HCT116 (cell line): ENCODE results near the gene FNBP1. TPM values are rescaled to one million over a fixed set of nuclear protein-coding genes. Genes with fewer than 3 reads are reported as not detected.

Source experiments
- ATAC-seq: fragments of 200-7000 bp; cut with Tn5 transposase; 2 replicates; pipeline ENCODE4 v1.9.1; 2020; ENCODE audit warnings: mild to moderate bottlenecking, moderate library complexity
- BruUV-seq: library from RNA; stranded (reverse); fragments of 400-500 nt; replicated peaks from 2 replicates; lab custom pipeline; 2021; lab: Mats Ljungman, UMichigan
- CTCF ChIA-PET: fragments of 300-600 bp; sonication (Branson Sonifier 250); formaldehyde crosslinking; loops from one replicate; lab custom pipeline; 2021; ENCODE audit warnings: antibody characterized with exemption; lab: Charles Lee
- POLR2A ChIA-PET: fragments of 300-600, 350-600 bp; sonication (Branson Sonifier 250); formaldehyde crosslinking; loops from one replicate; lab custom pipeline; 2021; ENCODE audit warnings: antibody characterized with exemption; lab: Charles Lee
- RAD21 ChIA-PET, 2 experiments: fragments of 300-600 bp; sonication (Branson Sonifier 250); formaldehyde crosslinking; loops; one replicate each; lab custom pipeline; 2023; ENCODE audit warnings: low total read pairs in 2 of 2; ENCODE audit not compliant: uncharacterized antibody in 2 of 2, unreplicated experiment in 2 of 2, low non-redundant PET in 1 of 2; lab: Charles Lee
- DNase-seq: peaks from one replicate; pipeline ENCODE4 v3.0.0-alpha.2; 2010; ENCODE audit warnings: low read depth, low spot score
- H2AFZ ChIP-seq: fragments of 200-600 bp; shearing (Covaris generic), sonication (generic); 2 replicates; pipeline ENCODE4 v1.6.1; 2017; ENCODE audit warnings: low read depth, mixed run types, mixed read lengths, antibody characterized with exemption, low read length; ENCODE audit not compliant: poor library complexity, severe bottlenecking
- H3K27ac ChIP-seq: 2 replicates; pipeline ENCODE4 v1.5.1; 2012; ENCODE audit warnings: low read depth, low read length
- H3K27me3 ChIP-seq: fragments of 200-600 bp; sonication (generic); 2 replicates; pipeline ENCODE4 v1.6.1; 2016; ENCODE audit warnings: mixed run types, low read length, mixed read lengths; ENCODE audit not compliant: insufficient read depth
- H3K36me3 ChIP-seq, 2 experiments: fragments of 200-500 bp in 1 of 2; fragments of 200-600 bp in 1 of 2; sonication (Bioruptor generic) in 1 of 2; sonication (generic) in 1 of 2; 2 replicates each; pipeline versions ENCODE4 v1.5.1 to v1.6.1; 2014 to 2016; ENCODE audit warnings: low read length in 2 of 2, inconsistent platforms in 1 of 2, mixed read lengths in 1 of 2, mixed run types in 1 of 2; ENCODE audit not compliant: insufficient read depth in 2 of 2, control insufficient read depth in 1 of 2
- H3K4me1 ChIP-seq, 2 experiments: fragments of 200-600 bp in 1 of 2; sonication (generic) in 1 of 2; 2 replicates each; pipeline versions ENCODE4 v1.5.1 to v1.6.1; 2012 to 2017; ENCODE audit warnings: low read length in 2 of 2, inconsistent platforms in 1 of 2, mild to moderate bottlenecking in 1 of 2, mixed read lengths in 1 of 2, mixed run types in 1 of 2, moderate library complexity in 1 of 2; ENCODE audit not compliant: insufficient read depth in 2 of 2, control insufficient read depth in 1 of 2
- H3K4me2 ChIP-seq: fragments of 200-600 bp; sonication (generic); 2 replicates; pipeline ENCODE4 v1.6.1; 2017; ENCODE audit warnings: mixed run types, low read length, mixed read lengths
- H3K4me3 ChIP-seq, 2 experiments: fragments of 200-600 bp in 1 of 2; sonication (generic) in 1 of 2; replicated peaks in 1 of 2; 2 replicates each; pipeline ENCODE4 v1.5.1; 2011 to 2016; ENCODE audit warnings: low read length in 2 of 2, control low read depth in 1 of 2, low read depth in 1 of 2, mild to moderate bottlenecking in 1 of 2, mixed read lengths in 1 of 2, mixed run types in 1 of 2
- H3K79me2 ChIP-seq: fragments of 200-600 bp; sonication (generic); 2 replicates; pipeline ENCODE4 v1.6.1; 2017; ENCODE audit warnings: mild to moderate bottlenecking, mixed run types, low read length, moderate library complexity, mixed read lengths; ENCODE audit not compliant: insufficient read depth
- H3K9ac ChIP-seq: fragments of 200-600 bp; sonication (generic); 2 replicates; pipeline ENCODE4 v1.6.1; 2016; ENCODE audit warnings: low read length, mixed read lengths
- H3K9me2 ChIP-seq: fragments of 200-600 bp; sonication (generic), shearing (Covaris generic); 2 replicates; pipeline ENCODE4 v1.6.1; 2017; ENCODE audit warnings: mixed run types, mild to moderate bottlenecking, moderate library complexity; ENCODE audit not compliant: insufficient read depth
- H3K9me3 ChIP-seq, 2 experiments: fragments of 200-500 bp in 1 of 2; fragments of 200-600 bp in 1 of 2; sonication (Bioruptor generic) in 1 of 2; sonication (generic) in 1 of 2; 2 replicates each; pipeline ENCODE4 v1.6.1; 2014 to 2017; ENCODE audit warnings: low read length in 2 of 2, mixed read lengths in 2 of 2, inconsistent platforms in 1 of 2, low read depth in 1 of 2, mild to moderate bottlenecking in 1 of 2, mixed run types in 1 of 2, moderate library complexity in 1 of 2; ENCODE audit not compliant: control insufficient read depth in 1 of 2, insufficient read depth in 1 of 2
- H4K20me1 ChIP-seq: fragments of 200-600 bp; sonication (generic), shearing (Covaris generic); 2 replicates; pipeline ENCODE4 v1.6.1; 2017; ENCODE audit warnings: mixed run types, mild to moderate bottlenecking, moderate library complexity; ENCODE audit not compliant: insufficient read depth
- EGR1 ChIP-seq: IDR thresholded peaks from 2 replicates; pipeline ENCODE4 v1.6.1; 2012; ENCODE audit warnings: low read depth
- ELF1 ChIP-seq: IDR thresholded peaks from 2 replicates; pipeline ENCODE4 v1.6.1; 2012; ENCODE audit warnings: low read depth, borderline replicate concordance
- EZH2 ChIP-seq: fragments of 200-600 bp; sonication (generic); IDR thresholded peaks from 2 replicates; pipeline ENCODE4 v1.6.1; 2017; ENCODE audit warnings: antibody characterized with exemption, mixed run types
- EZH2phosphoT487 ChIP-seq: fragments of 200-600 bp; IDR thresholded peaks from 2 replicates; pipeline ENCODE4 v1.6.1; 2018; ENCODE audit warnings: antibody characterized with exemption, borderline replicate concordance
- FOSL1 ChIP-seq: IDR thresholded peaks from 2 replicates; pipeline ENCODE4 v1.6.1; 2012; ENCODE audit warnings: low read depth
- JUND ChIP-seq: IDR thresholded peaks from 2 replicates; pipeline ENCODE4 v1.6.1; 2012
- POLR2AphosphoS5 ChIP-seq: IDR thresholded peaks from 2 replicates; pipeline ENCODE4 v1.6.1; 2011; ENCODE audit warnings: mild to moderate bottlenecking, low read depth, low read length, moderate library complexity
- RAD21 ChIP-seq: IDR thresholded peaks from 2 replicates; pipeline ENCODE4 v1.6.1; 2012; ENCODE audit warnings: low read depth, mild to moderate bottlenecking
- SP1 ChIP-seq: IDR thresholded peaks from 2 replicates; pipeline ENCODE4 v1.6.1; 2012; ENCODE audit warnings: low read depth
- TCF7L2 ChIP-seq: IDR thresholded peaks from 2 replicates; pipeline ENCODE4 v1.7.0; 2011; ENCODE audit warnings: borderline replicate concordance, inconsistent platforms; ENCODE audit not compliant: insufficient read depth, insufficient read length; ENCODE audit errors: extremely low read depth
- YY1 ChIP-seq: IDR thresholded peaks from 2 replicates; pipeline ENCODE4 v1.6.1; 2011; ENCODE audit warnings: low read length, low read depth, moderate library complexity, mild to moderate bottlenecking; ENCODE audit not compliant: insufficient replicate concordance; ENCODE audit errors: extremely low read depth
- intact Hi-C: fragments of 100-400 bp; cut with micrococcal nuclease; formaldehyde crosslinking; loops from 2 replicates; pipeline ENCODE4 v1.10.0; 2022
- total RNA-seq: library from RNA; stranded (reverse); gene quantifications from one replicate; pipeline ENCODE4 v1.2.1, GENCODE V29; 2021; ENCODE audit not compliant: unreplicated experiment
- TF ChIP-seq, protein P1 (sequence below): IDR thresholded peaks from 2 replicates; pipeline ENCODE4 v1.6.1; 2011; ENCODE audit warnings: mild to moderate bottlenecking, low read length, moderate library complexity; ENCODE audit not compliant: insufficient replicate concordance; ENCODE audit errors: extremely low read depth
- TF ChIP-seq, protein P2 (sequence below): IDR thresholded peaks from 2 replicates; pipeline ENCODE4 v1.6.1; 2012
- TF ChIP-seq, protein P3 (sequence below), 3 experiments: fragments of 200-600 bp in 1 of 3; sonication (generic) in 1 of 3; IDR thresholded peaks in 2 of 3; conservative IDR thresholded peaks in 1 of 3; 2 replicates each; pipeline ENCODE4 v1.5.1; 2012 to 2017; ENCODE audit warnings: low read depth in 2 of 3, low read length in 2 of 3, antibody characterized with exemption in 1 of 3, borderline replicate concordance in 1 of 3, control low read depth in 1 of 3, mild to moderate bottlenecking in 1 of 3, mixed read lengths in 1 of 3, mixed run types in 1 of 3, moderate library complexity in 1 of 3; ENCODE audit not compliant: insufficient read depth in 1 of 3

Gene FNBP1
- total RNA-seq, 1 experiment from 2014 or later: 25.0 TPM

DNA sequence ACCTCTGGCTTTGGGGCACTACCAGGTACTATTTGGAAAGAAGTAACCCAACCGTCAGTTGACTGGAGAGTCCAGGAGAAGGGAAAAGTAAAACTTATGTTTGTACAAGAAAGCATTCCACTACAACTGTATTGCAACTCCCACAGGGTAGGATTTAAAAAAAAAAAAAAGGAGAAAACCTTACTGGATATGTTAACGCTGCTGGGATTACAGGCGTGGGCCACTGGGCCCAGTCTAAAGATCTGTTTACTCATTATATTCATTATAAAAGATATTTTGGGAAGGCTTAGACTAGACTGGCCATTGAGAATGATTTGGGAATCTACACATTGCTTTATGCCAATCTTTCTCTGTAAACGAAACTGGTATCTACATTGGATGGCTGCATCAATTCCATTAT is 121.1 kb downstream of the FNBP1 start:
- H3K4me3 ChIP-seq: no peak overlapping the region
- no peak for TF ChIP-seq JUND
- TF ChIP-seq ELF1: no peak
- no peak for TF ChIP-seq SP1
- no peak for TF ChIP-seq TCF7L2
- no peak for TF ChIP-seq RAD21
- TF ChIP-seq, protein P1, sequence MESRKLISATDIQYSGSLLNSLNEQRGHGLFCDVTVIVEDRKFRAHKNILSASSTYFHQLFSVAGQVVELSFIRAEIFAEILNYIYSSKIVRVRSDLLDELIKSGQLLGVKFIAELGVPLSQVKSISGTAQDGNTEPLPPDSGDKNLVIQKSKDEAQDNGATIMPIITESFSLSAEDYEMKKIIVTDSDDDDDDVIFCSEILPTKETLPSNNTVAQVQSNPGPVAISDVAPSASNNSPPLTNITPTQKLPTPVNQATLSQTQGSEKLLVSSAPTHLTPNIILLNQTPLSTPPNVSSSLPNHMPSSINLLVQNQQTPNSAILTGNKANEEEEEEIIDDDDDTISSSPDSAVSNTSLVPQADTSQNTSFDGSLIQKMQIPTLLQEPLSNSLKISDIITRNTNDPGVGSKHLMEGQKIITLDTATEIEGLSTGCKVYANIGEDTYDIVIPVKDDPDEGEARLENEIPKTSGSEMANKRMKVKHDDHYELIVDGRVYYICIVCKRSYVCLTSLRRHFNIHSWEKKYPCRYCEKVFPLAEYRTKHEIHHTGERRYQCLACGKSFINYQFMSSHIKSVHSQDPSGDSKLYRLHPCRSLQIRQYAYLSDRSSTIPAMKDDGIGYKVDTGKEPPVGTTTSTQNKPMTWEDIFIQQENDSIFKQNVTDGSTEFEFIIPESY: no peak
- TF ChIP-seq YY1: no peak
- no peak for TF ChIP-seq POLR2AphosphoS5
- no peak for TF ChIP-seq EGR1
- no peak for TF ChIP-seq EZH2
- TF ChIP-seq, protein P2, sequence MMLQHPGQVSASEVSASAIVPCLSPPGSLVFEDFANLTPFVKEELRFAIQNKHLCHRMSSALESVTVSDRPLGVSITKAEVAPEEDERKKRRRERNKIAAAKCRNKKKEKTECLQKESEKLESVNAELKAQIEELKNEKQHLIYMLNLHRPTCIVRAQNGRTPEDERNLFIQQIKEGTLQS: no peak
- TF ChIP-seq, protein P3, sequence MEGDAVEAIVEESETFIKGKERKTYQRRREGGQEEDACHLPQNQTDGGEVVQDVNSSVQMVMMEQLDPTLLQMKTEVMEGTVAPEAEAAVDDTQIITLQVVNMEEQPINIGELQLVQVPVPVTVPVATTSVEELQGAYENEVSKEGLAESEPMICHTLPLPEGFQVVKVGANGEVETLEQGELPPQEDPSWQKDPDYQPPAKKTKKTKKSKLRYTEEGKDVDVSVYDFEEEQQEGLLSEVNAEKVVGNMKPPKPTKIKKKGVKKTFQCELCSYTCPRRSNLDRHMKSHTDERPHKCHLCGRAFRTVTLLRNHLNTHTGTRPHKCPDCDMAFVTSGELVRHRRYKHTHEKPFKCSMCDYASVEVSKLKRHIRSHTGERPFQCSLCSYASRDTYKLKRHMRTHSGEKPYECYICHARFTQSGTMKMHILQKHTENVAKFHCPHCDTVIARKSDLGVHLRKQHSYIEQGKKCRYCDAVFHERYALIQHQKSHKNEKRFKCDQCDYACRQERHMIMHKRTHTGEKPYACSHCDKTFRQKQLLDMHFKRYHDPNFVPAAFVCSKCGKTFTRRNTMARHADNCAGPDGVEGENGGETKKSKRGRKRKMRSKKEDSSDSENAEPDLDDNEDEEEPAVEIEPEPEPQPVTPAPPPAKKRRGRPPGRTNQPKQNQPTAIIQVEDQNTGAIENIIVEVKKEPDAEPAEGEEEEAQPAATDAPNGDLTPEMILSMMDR (IDR thresholded peaks at IDR 0.05 in 2 of 3, conservative IDR thresholded peaks at IDR 0.05 in 1 of 3; ENCODE audit: borderline replicate concordance in 1 of 3, insufficient read depth in 1 of 3, low read depth in 2 of 3, low read length in 2 of 3): no peak
- no peak for TF ChIP-seq EZH2phosphoT487
- TF ChIP-seq FOSL1: no peak
- H3K79me2 ChIP-seq: no peaks in the 10 kb centered on the region
- no peak overlapping the region for H3K9ac ChIP-seq
- H3K27me3 ChIP-seq: no peaks in the 10 kb centered on the region
- DNase-seq (no peak), ATAC-seq (no peak)
- no peak overlapping the region for H2AFZ ChIP-seq
- H3K27ac ChIP-seq: no peak overlapping the region
- H4K20me1 ChIP-seq: no peaks in the 10 kb centered on the region
- ChIA-PET RAD21 (no interaction called here), POLR2A (no interaction called here), CTCF (no interaction called here)
- no peaks in the 10 kb centered on the region for H3K4me1 ChIP-seq
- H3K36me3 ChIP-seq: 0 out of 4 replicates have a peak, but pooled peaks cover 0 to 4% of the 10 kb centered on the region in 2 experiments
- no peaks in the 10 kb centered on the region for H3K9me3 ChIP-seq
- BruUV-seq: no TSS peak
- H3K9me2 ChIP-seq: no peaks in the 10 kb centered on the region
- intact Hi-C loops: no loop called here
- no peak overlapping the region for H3K4me2 ChIP-seq
